ENCODE data around the gene ADD2.
"Not testable (repeated sequence)": the region's sequence is repeated elsewhere in the genome, so short reads cannot be mapped to it uniquely, and the experiment has no call there.

Gene ADD2

DNA sequence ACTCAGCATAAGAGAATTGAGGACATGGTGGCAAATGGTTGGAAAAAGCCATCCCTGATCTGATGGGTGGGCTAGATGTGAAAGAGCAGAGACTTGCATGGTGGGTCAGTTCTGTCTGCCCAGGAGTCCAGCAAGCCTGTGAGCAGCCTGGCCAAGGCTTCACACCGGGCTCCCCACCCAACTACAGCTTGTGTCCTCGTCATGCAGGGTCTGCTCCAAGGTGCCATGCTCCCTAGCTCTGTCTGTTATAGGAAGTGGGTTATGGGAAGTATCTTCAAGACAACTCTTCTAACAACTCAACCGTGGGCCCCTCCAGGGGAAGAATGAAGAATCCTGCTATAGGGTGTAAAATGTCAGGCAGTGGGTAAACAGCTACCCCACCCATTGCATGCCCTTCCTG, 97.4 kb downstream of the ADD2 start:
- DNase-seq = no peak

DNA sequence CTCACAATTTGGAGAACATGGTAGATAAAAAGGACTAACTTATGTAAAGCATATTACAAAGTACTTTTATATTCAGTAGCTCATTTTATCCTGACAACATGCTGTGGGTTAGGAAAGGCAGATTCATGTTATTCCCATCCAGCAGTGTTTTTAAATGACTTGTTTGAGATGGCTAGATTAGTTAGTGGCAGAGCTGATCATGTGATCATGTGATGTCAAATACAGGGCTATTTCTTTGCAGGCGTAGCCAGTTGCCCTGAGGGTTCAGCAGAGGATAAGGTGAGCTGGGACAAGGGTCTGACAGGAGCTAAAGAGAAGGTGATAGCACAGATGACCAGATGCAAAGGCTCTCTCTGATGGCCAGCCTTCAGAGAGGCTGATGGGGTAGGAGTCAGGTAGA, 97.8 kb downstream of the ADD2 start:
- DNase-seq = no peak

DNA sequence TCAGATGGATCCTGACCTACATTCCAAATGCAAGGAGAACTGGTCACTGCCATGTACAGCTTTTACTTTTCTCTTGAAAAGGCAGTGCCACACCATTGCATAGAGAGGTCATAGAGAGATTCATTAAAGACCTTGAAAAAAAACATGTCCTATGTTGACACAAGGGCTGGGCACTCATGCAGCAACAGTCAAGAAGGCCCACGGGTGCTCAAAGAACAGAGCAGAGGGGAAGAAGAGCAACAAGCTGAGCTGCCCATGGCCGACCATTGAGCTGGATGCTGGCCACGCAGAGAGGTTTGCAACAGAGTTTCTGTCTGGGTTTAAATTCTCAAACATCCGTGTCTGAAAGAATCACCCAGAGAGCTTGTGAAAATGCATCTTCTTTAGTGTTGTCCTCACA, 99.1 kb downstream of the ADD2 start:
- DNase-seq = no peak

DNA sequence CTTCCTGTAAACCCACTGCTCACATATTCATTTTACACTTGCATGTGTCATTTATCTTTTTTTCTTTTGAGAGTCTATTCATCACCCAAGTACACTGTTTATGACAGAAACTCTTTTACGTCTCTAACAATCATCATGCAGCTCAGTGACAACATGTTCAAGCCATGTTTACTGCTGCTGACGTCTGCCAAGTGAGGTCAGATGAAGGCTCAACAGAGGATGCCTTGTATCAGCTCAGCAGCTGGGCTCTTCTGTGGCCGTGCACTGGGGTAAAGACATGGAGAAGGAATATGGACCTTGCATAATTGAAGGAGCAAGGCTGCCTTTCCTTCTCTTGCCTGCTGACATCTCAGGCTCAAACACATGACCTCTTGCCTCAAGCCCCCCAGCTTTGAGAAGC, 99.6 kb downstream of the ADD2 start:
- no peak for DNase-seq

DNA sequence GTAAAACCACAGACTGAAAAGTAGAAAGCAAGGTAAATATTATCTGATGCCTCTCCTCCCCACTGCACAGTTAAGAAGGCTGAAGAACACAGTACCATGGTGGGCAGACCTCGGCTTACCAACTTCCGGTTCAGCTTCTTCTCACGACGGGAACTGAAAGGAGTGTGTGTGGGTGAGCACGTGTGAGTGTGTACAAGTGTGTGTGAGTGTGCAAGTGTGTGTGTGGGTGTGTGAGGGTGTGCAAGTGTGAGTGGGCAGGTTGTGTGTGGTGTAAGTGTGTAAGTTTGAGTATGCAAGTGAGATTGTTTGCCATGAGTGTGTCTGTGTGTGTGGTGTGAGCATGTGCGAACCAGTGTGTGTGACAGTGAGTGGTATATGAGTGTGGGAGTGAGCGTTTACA, 103.5 kb downstream of the ADD2 start:
- DNase-seq = peak; percentile 9

DNA sequence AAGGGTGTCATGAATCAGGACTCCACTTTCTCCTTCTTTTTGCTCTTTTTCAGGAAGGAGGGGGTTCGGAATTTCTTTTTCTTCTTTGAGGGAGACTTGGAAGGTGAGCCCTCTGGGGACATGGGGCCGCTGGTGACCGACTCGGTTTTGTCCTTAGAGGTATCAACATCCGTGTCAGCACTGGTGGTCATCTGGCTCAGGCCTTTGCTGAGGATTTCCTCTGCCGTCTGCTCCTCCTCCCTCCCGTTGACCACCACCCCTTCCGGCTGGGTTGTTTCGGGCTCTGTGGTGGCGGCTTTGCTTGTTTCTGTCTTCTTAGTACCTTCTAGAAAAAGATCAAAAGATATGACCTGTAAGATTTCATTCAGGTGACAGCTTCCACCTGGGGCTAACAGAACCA, 104.6 kb downstream of the ADD2 start:
- DNase-seq = no peak

DNA sequence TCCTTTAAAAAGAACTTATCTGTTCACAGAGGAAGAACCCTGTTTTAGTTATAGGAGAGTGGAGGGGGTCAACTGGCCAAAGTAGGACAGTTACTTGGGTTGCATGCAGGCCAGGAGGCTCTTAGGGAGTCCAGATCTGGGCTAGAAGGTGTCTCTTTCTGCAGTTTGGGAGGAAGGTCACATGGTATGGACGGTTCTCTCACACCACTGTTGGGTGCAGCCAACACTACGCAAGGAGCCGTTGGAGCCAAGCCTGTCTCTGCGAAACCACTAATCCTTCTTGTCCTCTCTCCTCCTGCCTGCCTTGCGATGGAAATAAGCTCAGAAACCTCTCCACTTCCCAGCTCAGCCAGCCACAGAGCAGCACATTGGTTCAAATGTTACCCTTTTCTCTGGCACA, 108.4 kb downstream of the ADD2 start:
- DNase-seq = no peak

DNA sequence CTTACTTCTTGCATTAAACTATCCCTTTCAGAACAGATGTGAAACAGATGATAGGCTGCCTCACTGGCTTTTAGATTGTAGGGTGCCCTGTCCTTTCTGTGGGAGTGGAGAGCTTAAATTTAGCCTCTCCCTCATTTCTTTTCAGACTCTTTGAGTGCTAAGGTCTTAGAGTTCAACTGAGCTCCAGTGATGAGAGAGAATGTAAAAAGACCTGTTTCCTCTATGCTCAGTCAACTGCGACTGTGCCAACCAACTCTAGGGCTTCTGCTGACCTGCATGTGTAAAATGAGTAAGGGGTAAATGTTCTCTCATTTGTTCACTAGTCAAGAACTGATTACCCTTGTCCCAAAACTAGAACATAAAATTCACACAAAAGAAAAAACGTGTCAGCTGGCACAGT, 109.5 kb downstream of the ADD2 start:
- no peak for DNase-seq

DNA sequence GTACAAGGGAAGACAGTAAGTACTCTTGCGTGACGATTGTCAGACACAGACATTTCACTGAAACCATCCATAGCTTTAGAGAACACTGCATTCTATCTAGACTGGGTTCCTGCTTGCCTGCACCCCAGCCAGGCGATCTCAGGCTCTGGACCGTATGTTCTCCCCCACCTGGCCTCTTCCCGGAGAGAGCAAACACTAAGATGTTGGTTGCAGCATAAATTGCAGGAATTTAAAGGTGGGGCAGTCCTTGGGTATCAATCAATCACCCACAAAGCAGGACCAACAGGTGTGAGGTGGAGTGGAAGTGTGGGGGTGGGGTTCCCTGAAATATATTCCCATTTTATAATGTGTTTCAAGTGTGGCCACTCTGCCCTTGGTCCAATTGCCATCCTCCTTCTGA, 110.8 kb downstream of the ADD2 start:
- DNase-seq = no peak

DNA sequence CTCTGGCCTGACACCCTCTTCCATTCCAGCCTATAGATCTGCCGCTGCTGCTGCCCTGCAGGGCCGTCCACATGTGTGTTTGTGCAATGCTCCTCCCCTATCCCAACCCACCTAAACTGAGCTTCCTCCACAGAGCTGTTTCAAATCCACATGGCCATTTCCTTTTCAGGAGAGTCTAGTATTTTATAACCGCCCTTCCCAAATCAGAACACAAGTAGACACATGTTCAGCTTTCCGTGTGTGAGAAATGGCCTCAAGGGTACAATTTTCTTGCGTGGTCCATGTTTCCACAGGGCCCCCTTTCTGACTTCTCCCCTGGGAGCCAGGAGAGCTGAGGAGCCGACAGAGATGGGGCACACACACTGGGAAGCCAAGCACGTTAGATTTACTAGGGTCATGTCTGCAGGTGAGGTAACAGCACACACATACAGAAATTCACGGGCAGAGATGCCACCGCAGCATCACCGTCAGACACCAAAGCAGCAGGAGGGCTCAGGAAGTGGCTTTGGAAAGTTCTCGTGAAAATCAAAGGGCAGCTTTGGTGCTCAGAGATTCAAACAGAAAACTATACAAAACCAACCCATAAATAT, 111.5 kb downstream of the ADD2 start:
- peak; percentile 44 for DNase-seq

DNA sequence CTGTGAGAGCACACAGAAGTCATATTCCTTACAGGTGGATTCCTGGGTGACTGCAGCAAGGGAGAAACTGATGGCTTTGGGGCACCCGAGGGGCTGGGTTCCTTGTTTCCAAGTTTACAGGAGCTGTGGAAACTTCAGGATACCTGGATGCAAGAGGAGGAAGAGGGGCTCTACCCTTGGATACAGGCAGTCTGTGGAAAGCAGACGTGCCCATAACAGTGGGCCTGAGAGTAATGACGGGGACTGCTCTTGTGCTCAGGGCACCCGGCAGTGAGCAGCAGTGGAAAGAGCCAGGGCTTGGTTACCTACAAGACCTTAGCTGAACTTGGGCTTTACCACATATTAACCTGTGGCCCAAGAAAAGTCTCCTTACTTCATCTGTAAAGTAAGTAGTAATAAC, 112.2 kb downstream of the ADD2 start:
- DNase-seq = no peak

DNA sequence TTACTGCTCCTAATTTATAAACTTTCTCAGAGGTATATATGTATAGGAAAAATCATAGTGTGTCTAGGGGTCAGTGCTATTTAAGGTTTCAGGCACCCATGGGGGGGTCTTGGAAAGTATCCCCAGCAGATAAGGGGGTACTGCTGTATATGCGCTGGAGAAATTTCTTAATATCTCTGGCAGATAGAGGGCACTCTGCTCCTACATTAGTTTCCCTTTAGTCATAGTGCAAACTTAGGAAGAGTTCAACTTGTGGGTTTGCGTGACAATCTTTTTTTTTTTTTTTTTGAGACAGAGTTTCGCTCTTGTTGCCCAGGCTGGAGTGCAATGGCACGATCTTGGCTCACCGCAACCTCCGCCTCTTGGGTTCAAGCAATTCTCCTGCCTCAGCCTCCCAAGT, 112.8 kb downstream of the ADD2 start:
- not testable (repeated sequence) for DNase-seq

DNA sequence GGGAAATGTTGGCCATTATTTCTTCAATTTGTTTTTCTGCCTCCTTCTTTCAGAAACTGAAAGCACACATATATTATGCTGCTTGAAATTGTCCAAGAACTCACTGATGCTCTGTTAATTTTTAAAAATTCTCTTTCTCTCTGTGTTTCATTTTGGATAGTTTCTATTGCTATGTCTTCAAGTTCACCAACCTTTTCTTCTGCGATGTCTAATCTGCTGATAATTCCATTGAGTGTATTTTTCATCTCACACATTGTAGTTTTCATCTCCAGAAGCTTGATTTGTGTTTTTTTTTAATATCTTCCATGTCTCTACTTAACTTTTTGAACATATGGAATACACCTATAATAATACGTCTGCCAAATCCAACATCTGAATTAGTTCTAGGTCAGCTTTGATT, 116.3 kb downstream of the ADD2 start:
- DNase-seq = no peak

DNA sequence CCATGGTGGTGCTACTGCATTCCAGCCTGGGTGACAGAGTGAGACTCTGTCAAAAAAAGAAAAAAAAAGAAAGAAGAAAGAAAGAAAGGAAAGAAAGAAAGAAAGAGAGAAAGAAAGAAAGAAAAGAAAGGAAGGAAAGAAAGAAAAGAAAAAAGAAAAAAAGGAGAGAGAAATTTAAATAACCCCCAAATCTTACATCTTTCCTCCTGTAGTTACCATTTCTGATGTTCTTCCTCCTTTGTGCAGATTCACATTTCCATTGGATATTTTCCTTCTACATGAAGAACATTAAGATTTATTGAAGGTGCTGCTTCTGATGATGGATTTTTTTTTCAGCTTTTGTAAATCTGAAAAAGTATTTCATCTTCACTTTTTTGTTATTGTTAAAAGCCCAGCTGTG, 117.0 kb downstream of the ADD2 start:
- DNase-seq = no peak

DNA sequence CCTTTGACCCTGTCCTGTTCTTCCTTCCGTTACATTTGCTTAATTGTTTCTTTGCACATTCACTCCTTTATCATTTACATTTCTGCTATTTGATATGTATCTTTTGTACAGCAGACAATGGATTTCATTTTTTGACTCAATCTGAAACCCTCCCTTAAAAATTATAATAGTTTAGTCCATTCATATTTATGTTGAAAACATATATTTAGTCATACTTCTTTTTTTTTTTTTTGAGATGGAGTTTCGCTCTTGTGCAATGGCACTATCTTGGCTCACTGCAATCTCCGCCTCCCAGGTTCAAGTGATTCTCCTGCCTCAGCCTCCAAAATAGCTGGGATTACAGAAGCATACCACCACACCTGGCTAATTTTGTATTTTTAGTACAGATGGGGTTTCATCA, 119.0 kb downstream of the ADD2 start:
- no peak for DNase-seq

DNA sequence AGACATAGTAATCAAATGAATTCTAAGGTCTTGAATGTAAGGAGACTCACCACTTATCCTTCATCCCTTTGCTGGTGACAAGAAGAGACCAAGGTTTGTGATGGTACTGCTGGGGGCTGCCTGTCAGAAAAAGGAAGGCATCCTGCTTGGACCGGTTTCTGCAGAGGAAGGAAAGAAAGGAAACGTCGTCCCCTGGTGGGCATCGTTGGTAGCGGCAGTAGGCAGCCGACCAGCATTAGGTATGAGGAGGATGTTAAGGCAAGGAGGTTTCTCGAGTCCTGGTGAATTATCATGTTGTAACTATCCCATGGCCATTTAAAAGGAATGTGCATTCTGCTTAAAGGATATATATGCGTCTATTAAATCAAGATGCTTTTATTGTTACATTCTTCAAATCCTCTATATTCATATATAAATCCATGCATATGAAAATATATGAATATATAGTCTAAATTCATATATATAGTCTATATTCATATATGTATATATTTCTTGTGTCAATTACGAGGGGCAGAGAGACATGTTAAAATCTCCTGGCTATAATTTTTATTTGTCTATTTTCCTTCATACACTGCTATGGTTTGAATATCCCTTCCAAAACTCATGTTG, 120.0 kb downstream of the ADD2 start:
- peak; percentile 63 for DNase-seq

DNA sequence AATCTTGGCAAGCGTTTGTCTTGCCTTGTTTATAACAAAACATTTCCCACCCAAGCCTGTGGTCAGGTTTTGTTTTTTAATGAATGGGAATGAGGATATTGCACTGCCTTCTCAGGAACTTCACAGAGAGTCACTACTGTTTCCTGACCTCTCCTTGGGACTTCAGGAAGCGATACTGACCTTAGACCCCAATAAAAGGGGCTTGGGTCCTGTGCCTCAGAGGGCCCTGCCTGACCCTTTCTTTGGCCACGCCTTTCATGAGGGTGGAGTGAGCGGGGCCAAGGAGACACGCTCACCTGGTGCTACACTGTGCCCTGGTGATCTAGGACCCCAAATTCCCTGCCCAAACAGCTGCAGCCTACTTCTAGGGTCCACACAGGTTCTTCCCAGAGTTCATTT, 121.6 kb downstream of the ADD2 start:
- no peak for DNase-seq

DNA sequence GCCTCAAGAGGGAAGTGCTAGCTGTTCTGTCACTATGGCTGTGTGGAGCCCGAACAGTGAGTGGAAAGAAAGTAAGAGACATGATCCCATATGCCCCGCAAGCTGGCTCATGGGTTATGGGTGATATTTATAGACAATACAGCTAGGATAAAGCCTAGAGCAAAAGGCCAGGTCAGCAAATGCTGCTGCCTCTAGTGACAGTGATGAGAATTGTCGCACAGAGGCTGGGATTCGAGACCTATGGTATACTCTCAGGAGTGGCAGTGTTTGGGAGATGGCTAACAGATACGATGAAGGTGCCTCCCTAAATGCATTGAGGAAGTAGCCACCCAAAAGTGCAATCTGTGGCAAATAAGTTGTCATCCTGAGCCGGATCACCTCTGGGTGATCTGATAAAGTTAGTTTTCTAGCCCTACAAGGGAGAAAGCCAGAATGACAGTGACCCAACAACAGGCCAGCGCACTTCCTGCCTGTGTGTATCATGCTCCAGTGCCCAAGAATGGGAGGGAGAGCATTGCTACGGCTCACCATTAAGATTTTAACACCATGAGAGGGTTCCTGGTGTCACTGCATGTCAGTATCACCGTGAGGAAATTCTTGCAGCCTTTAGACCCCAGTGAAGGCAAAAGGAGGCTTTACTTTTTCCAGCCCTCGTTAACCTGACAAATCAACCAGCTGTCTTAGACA, 122.1 kb downstream of the ADD2 start:
- DNase-seq = no peak

DNA sequence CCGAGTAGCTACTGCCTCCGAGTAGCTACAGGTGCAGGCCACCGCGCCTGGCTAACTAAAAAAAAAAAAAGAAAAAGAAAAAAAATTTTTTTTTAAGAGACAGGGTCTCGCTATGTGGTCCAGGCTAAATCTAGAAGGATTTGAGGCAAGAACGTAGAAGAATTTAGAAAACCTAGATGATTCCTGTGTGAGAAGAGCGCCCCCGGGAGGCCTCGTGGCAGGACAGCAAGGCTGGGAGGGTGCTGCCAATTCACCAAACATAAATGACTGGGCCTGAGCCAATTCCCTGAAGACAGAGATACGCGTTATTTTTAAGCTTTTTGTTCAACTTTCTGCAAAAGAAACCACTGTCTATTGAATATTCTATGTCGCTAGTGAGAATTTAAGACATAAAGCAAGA, 124.3 kb downstream of the ADD2 start:
- DNase-seq = no peak

DNA sequence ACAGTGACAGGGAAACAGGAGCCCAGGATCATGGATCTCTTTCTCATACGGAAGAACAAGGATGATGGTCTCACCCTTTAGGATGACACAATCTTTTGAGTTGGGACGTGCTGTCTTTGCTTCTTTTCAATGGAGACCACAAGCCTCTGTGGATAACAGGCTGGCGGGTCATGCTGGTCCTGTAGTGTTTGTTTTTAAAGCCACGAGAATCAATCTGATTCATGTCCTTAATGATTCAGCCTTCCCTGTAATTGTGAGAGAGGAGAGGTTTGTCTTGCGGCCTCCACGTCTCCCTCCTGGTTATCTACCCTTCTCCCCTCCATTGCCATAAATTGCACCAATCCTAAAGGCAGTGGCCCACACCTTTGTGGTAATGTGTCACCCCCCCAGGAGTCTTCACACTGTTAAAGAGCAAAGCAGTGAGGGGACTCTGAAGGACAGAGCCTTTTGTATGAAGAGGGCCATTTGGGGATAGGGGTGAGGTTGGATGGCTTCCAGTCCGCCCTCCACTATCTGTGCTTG, 126.7 kb downstream of the ADD2 start:
- no peak for DNase-seq

DNA sequence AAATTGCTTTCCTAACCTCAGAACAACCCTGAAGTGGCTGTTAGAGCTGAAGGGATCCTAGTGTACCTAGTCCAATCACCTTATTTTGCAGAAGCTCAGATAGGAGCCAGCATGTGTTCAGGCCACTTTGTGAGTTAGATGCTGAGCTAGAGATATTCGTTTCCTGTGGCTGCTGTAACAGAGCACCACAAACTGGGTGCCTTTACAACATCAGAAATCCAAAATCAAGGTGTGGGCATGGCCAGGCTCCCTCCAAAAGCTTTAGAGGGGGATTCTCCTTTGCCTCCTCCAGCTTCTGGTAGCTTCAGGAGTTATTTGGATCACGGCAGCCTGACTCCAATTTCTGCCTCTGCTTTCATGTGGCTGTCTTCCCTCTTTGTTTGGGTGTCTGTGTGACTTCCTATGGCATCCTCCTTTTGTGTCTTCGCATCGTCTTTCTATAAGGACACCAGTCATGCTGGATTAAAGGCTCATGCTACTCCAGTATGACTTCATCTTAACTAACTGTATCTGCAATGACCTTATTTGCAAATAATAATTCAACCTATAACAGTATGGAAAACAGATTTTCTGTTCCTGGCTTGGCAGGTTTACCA, 128.1 kb downstream of the ADD2 start:
- no peak for DNase-seq

DNA sequence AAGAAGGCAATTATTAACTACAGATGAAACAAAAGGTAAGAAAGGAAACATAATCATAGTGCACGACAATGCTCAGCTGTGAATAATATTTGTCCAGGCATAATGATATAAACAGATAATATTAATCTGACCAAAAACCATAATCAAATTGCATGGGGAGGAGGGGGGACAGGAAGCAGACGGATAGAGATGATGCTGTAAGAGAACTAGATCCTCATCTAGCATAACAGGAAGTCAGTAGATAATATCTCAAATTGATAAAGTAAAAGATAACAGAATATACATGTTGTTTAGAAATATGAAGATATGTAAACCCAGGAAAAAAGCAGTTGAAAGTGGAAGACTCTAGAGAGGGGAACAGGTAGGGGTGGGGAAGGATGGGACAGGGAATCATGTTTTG, 129.4 kb downstream of the ADD2 start:
- no peak for DNase-seq

DNA sequence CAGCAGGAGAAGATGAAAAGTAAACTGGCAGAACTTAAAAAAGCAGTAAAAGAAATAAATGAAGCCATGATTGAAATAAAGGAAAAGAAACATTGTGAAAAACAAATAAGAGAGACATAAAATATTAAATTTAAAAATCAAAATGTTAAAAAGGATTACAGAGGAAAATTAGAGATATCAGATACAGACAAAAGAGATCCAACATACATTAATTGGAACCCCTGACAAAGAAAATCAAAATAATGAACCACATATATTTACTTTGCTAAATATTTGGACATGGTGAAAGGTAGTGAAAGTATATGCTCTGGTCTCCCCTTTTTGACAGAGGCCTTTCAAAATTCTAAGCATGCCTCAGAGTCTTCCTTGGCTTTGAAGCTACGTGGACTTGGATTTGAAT, 134.5 kb downstream of the ADD2 start:
- DNase-seq = no peak

DNA sequence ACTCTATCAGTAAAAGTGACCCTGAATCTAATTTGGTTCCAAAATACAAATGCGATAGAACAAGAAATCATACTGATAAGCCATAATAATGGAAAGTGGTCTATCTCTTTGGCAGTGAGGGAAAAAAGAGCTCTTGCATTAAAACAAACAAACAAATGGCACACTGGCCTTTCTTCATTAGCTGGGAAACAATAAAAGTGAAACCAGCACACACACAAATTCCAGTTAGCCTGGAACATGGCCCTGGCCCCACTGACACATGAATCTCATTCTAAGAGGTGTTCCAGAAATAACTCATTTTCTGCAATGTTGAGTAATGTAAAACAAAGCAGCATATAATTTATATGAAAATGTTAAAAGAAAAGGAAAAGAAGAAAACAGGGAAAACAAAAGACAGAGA, 135.0 kb downstream of the ADD2 start:
- DNase-seq = no peak
